HEK293 (cell line): Measurements from ENCODE around the gene SEMA7A.

Source experiments
- CTCF ChIA-PET: fragments of 350-600 bp; formaldehyde crosslinking; extraction: SDS; loops from one replicate; lab custom pipeline; 2021; ENCODE audit warnings: antibody characterized with exemption; lab: Yijun Ruan, JAX
- POLR2A ChIA-PET: fragments of 300-600 bp; formaldehyde crosslinking; extraction: SDS; loops from one replicate; lab custom pipeline; 2020; ENCODE audit warnings: antibody characterized with exemption, inconsistent platforms; lab: Yijun Ruan, JAX
- H3K27ac ChIP-seq: fragments of 200-500 bp; sonication (Bioruptor generic); 2 replicates; pipeline ENCODE4 v1.5.1; 2014; ENCODE audit warnings: low read depth, low read length, control low read depth, inconsistent platforms; ENCODE audit errors: extremely low read depth
- H3K36me3 ChIP-seq, 2 experiments: fragments of 200-500 bp in 1 of 2; sonication (Bioruptor generic) in 1 of 2; 1 replicate in 1 of 2; 2 replicates in 1 of 2; pipeline ENCODE4 v1.5.1; 2014 to 2017; ENCODE audit warnings: inconsistent platforms in 2 of 2, low read length in 2 of 2; ENCODE audit not compliant: control insufficient read depth in 2 of 2, insufficient read depth in 1 of 2
- H3K4me1 ChIP-seq: fragments of 200-500 bp; sonication (Bioruptor generic); 2 replicates; pipeline ENCODE4 v1.5.1; 2014; ENCODE audit warnings: mild to moderate bottlenecking, low read length, inconsistent platforms; ENCODE audit not compliant: control insufficient read depth, insufficient read depth
- H3K4me3 ChIP-seq: 2 replicates; pipeline ENCODE4 v1.5.1; 2011; ENCODE audit warnings: low read depth, mild to moderate bottlenecking, control low read depth, low read length, moderate library complexity
- H3K9me3 ChIP-seq: fragments of 200-500 bp; sonication (Bioruptor generic); 2 replicates; pipeline ENCODE4 v1.5.1; 2014; ENCODE audit warnings: low read depth, low read length, inconsistent platforms; ENCODE audit not compliant: control insufficient read depth, insufficient read depth
- REPIN1 ChIP-seq: fragments of 450-650 bp; formaldehyde crosslinking; IDR thresholded peaks from 2 replicates; pipeline ENCODE4 v1.5.1; 2017; ENCODE audit warnings: missing biosample characterization, missing genetic modification characterization, low read depth
- SCRT2 ChIP-seq: fragments of 450-650 bp; formaldehyde crosslinking; IDR thresholded peaks from 2 replicates; pipeline ENCODE4 v1.5.1; 2016; ENCODE audit warnings: missing biosample characterization, missing genetic modification characterization
- YY2 ChIP-seq: fragments of 450-650 bp; formaldehyde crosslinking; IDR thresholded peaks from 2 replicates; pipeline ENCODE4 v1.5.1; 2016; ENCODE audit warnings: missing biosample characterization, missing genetic modification characterization
- ZBTB10 ChIP-seq: fragments of 450-650 bp; formaldehyde crosslinking; IDR thresholded peaks from 2 replicates; pipeline ENCODE4 v1.5.1; 2016; ENCODE audit warnings: missing biosample characterization, missing genetic modification characterization
- ZBTB48 ChIP-seq: fragments of 450-650 bp; formaldehyde crosslinking; IDR thresholded peaks from 2 replicates; pipeline ENCODE4 v1.5.1; 2016; ENCODE audit warnings: missing biosample characterization, missing genetic modification characterization
- ZBTB49 ChIP-seq: fragments of 450-650 bp; formaldehyde crosslinking; IDR thresholded peaks from 2 replicates; pipeline ENCODE4 v1.5.1; 2016; ENCODE audit warnings: missing biosample characterization, missing genetic modification characterization, low read depth
- ZEB2 ChIP-seq: fragments of 450-650 bp; formaldehyde crosslinking; IDR thresholded peaks from 2 replicates; pipeline ENCODE4 v1.5.1; 2016; ENCODE audit warnings: missing biosample characterization, missing genetic modification characterization
- ZNF112 ChIP-seq: fragments of 450-650 bp; formaldehyde crosslinking; IDR thresholded peaks from 2 replicates; pipeline ENCODE4 v1.5.0; 2017; ENCODE audit warnings: missing biosample characterization, missing genetic modification characterization
- ZNF114 ChIP-seq: fragments of 450-650 bp; formaldehyde crosslinking; IDR thresholded peaks from 2 replicates; pipeline ENCODE4 v1.5.0; 2017; ENCODE audit warnings: missing biosample characterization, missing genetic modification characterization
- ZNF133 ChIP-seq: fragments of 450-650 bp; formaldehyde crosslinking; IDR thresholded peaks from 2 replicates; pipeline ENCODE4 v1.5.1; 2016; ENCODE audit warnings: missing biosample characterization, missing genetic modification characterization
- ZNF184 ChIP-seq: fragments of 450-650 bp; IDR thresholded peaks from 2 replicates; pipeline ENCODE4 v1.5.1; 2018; ENCODE audit warnings: missing biosample characterization, mild to moderate bottlenecking, missing genetic modification characterization
- ZNF518A ChIP-seq: fragments of 450-650 bp; formaldehyde crosslinking; conservative IDR thresholded peaks from 2 replicates; pipeline ENCODE4 v1.5.1; 2016; ENCODE audit warnings: low read depth, missing biosample characterization, missing genetic modification characterization
- ZNF560 ChIP-seq: fragments of 450-650 bp; formaldehyde crosslinking; IDR thresholded peaks from 2 replicates; pipeline ENCODE4 v1.5.1; 2017; ENCODE audit warnings: missing biosample characterization, missing genetic modification characterization, borderline replicate concordance
- ZNF580 ChIP-seq: fragments of 450-650 bp; formaldehyde crosslinking; IDR thresholded peaks from 2 replicates; pipeline ENCODE4 v1.5.1; 2016; ENCODE audit warnings: missing biosample characterization, missing genetic modification characterization
- ZNF585B ChIP-seq: fragments of 450-650 bp; formaldehyde crosslinking; IDR thresholded peaks from 2 replicates; pipeline ENCODE4 v1.5.1; 2016; ENCODE audit warnings: missing biosample characterization, missing genetic modification characterization
- ZNF660 ChIP-seq: fragments of 450-650 bp; IDR thresholded peaks from 2 replicates; pipeline ENCODE4 v1.5.1; 2018; ENCODE audit warnings: missing biosample characterization, mild to moderate bottlenecking, missing genetic modification characterization
- ZNF692 ChIP-seq: fragments of 450-650 bp; formaldehyde crosslinking; IDR thresholded peaks from 2 replicates; pipeline ENCODE4 v1.5.1; 2016; ENCODE audit warnings: missing biosample characterization, missing genetic modification characterization

The SEMA7A gene

GRCh38 chr15:74468341-74469032 lies 34.7 kb upstream of the SEMA7A start:
- ChIA-PET CTCF (interaction anchor here (0.6 to 0.9 kb wide), 2 partner anchors 30 to 433 kb away, joined by 4 read pairs; no protein-coding TSS in a partner anchor), POLR2A (no interaction called here)
- H3K4me1 ChIP-seq = no peaks in the 10 kb centered on the region
- no peaks in the 10 kb centered on the region for H3K9me3 ChIP-seq
- TF ChIP-seq YY2 = no peak
- TF ChIP-seq ZNF692 (tag by site-specific recombination) = no peak
- TF ChIP-seq ZBTB10 (tag by site-specific recombination) = no peak
- no peak overlapping the region for H3K4me3 ChIP-seq
- H3K36me3 ChIP-seq = peaks cover 31 to 47% of the 10 kb centered on the region in 2 experiments
- no peak overlapping the region for H3K27ac ChIP-seq

- no peak overlapping the region for H3K4me3 ChIP-seq
- H3K27ac ChIP-seq = no peak overlapping the region
- H3K36me3 ChIP-seq = peaks cover 18 to 41% of the 10 kb centered on the region in 2 experiments
- POLR2A ChIA-PET = no interaction called here
- CTCF ChIA-PET = no interaction called here
- peaks cover 2% of the 10 kb centered on the region; the same call in 1 of the 2 replicates for H3K4me1 ChIP-seq
- H3K9me3 ChIP-seq = no peaks in the 10 kb centered on the region
- no peak for TF ChIP-seq REPIN1 (tag by site-specific recombination)
- peak; percentile 97 for TF ChIP-seq ZNF133 (tag by site-specific recombination)
Measured at GRCh38 chr15:74466570-74466969, 32.8 kb upstream of the SEMA7A start.

GRCh38 chr15:74464897-74465296 lies 31.1 kb upstream of the SEMA7A start:
- H3K4me1 ChIP-seq = peaks cover 2% of the 10 kb centered on the region; the same call in 1 of the 2 replicates
- ChIA-PET CTCF (interaction anchor here (0.7 to 1.2 kb wide), 3 partner anchors 24 to 1467 kb away, joined by 3 to 4 read pairs (median 3); no protein-coding TSS in a partner anchor), POLR2A (no interaction called here)
- TF ChIP-seq ZNF560 (tag by site-specific recombination) (no peak), SCRT2 (tag by site-specific recombination) (no peak), ZNF585B (tag by site-specific recombination) (no peak), ZBTB49 (no peak), ZNF184 (tag by site-specific recombination) (no peak), ZNF580 (tag by site-specific recombination) (no peak), ZBTB48 (tag by site-specific recombination) (no peak), ZNF518A (tag by site-specific recombination) (no peak), ZNF114 (tag by site-specific recombination) (no peak), ZEB2 (tag by site-specific recombination) (no peak), ZNF660 (tag by site-specific recombination) (no peak), ZNF112 (tag by site-specific recombination) (no peak)

More at GRCh38 chr15:74464897-74465296, 31.1 kb upstream of the SEMA7A start:
- Histone ChIP-seq H3K36me3 (peaks cover 14 to 40% of the 10 kb centered on the region in 2 experiments), H3K4me3 (no peak overlapping the region), H3K9me3 (no peaks in the 10 kb centered on the region), H3K27ac (no peak overlapping the region)
